ENCODE measurements around the gene BCO2.

BCO2 gene

GRCh38 chr11:112212710-112213109 lies 37.4 kb downstream of the BCO2 start:
- Mint-ChIP-seq H3K9me3 (no peaks in the 10 kb centered on the region), H3K27ac (no peak overlapping the region), H3K4me3 (no peak overlapping the region), H3K4me1 (no peaks in the 10 kb centered on the region), H3K27me3 (peaks cover 8% of the 10 kb centered on the region), H3K36me3 (no peaks in the 10 kb centered on the region)
- no peak for DNase-seq
- CTCF ChIA-PET, result interaction anchor here (1.0 kb wide), 1 partner anchor 67 kb away, joined by 3 read pairs; no protein-coding TSS in a partner anchor

- CTCF ChIA-PET, result interaction anchor here (17.0 kb wide), 1 partner anchor 70 kb away, joined by 302 read pairs; no protein-coding TSS in a partner anchor
- Mint-ChIP-seq H3K27ac (no peak overlapping the region), H3K27me3 (peaks cover 8% of the 10 kb centered on the region), H3K4me1 (no peaks in the 10 kb centered on the region), H3K9me3 (no peaks in the 10 kb centered on the region), H3K36me3 (no peaks in the 10 kb centered on the region), H3K4me3 (no peak overlapping the region)
- no peak for DNase-seq
Measured at GRCh38 chr11:112213753-112214152, 38.4 kb downstream of the BCO2 start.

- Mint-ChIP-seq H3K4me3 (no peak overlapping the region), H3K27ac (no peak overlapping the region)
Measured at GRCh38 chr11:112215621-112216020, 40.3 kb downstream of the BCO2 start.

GRCh38 chr11:112216561-112217105 lies 41.3 kb downstream of the BCO2 start:
- DNase-seq, result no peak
- no peak overlapping the region for H3K4me3 Mint-ChIP-seq
- H3K4me1 Mint-ChIP-seq, result peaks cover 6% of the 10 kb centered on the region
- H3K36me3 Mint-ChIP-seq, result no peaks in the 10 kb centered on the region
- no peak overlapping the region for H3K27ac Mint-ChIP-seq
- CTCF ChIA-PET, result interaction anchor here (17.0 kb wide), 1 partner anchor 67 kb away, joined by 302 read pairs; no protein-coding TSS in a partner anchor
- no peaks in the 10 kb centered on the region for H3K9me3 Mint-ChIP-seq
- peaks cover 4% of the 10 kb centered on the region for H3K27me3 Mint-ChIP-seq

More at GRCh38 chr11:112215621-112216020, 40.3 kb downstream of the BCO2 start:
- CTCF ChIA-PET, result interaction anchor here (17.0 kb wide), 1 partner anchor 68 kb away, joined by 302 read pairs; no protein-coding TSS in a partner anchor
- Mint-ChIP-seq H3K4me1 (peaks cover 4% of the 10 kb centered on the region), H3K9me3 (no peaks in the 10 kb centered on the region), H3K27me3 (peaks cover 4% of the 10 kb centered on the region), H3K36me3 (no peaks in the 10 kb centered on the region)
- DNase-seq, result no peak

- no peak overlapping the region for H3K27ac Mint-ChIP-seq
- H3K4me1 Mint-ChIP-seq, result peaks cover 6% of the 10 kb centered on the region
- no peaks in the 10 kb centered on the region for H3K9me3 Mint-ChIP-seq
- peaks cover 14% of the 10 kb centered on the region for H3K27me3 Mint-ChIP-seq
- DNase-seq, result peak; percentile 49
- CTCF ChIA-PET, result interaction anchor here (0.7 to 17.0 kb wide), 9 partner anchors 11 to 1070 kb away, joined by 3 to 302 read pairs (median 4); no protein-coding TSS in a partner anchor
- no peak overlapping the region for H3K4me3 Mint-ChIP-seq
- H3K36me3 Mint-ChIP-seq, result no peaks in the 10 kb centered on the region
Measured at GRCh38 chr11:112219476-112220232, 44.3 kb downstream of the BCO2 start.

- Mint-ChIP-seq H3K4me1 (peaks cover 15% of the 10 kb centered on the region), H3K9me3 (no peaks in the 10 kb centered on the region), H3K4me3 (no peak overlapping the region), H3K36me3 (no peaks in the 10 kb centered on the region), H3K27ac (no peak overlapping the region), H3K27me3 (peaks cover 10% of the 10 kb centered on the region)
- CTCF ChIA-PET, result interaction anchor here (0.8 to 17.0 kb wide), 5 partner anchors 11 to 334 kb away, joined by 3 to 302 read pairs (median 3); no protein-coding TSS in a partner anchor
- DNase-seq, result no peak
Measured at GRCh38 chr11:112221274-112221835, 46.0 kb downstream of the BCO2 start.

GRCh38 chr11:112222303-112222702 lies 47.0 kb downstream of the BCO2 start:
- no peak for DNase-seq
- Mint-ChIP-seq H3K4me3 (no peak overlapping the region), H3K36me3 (peaks cover 2% of the 10 kb centered on the region), H3K9me3 (no peaks in the 10 kb centered on the region), H3K27ac (no peak overlapping the region), H3K27me3 (peaks cover 10% of the 10 kb centered on the region), H3K4me1 (peaks cover 21% of the 10 kb centered on the region)
- CTCF ChIA-PET, result interaction anchor here (1.0 to 17.0 kb wide), 4 partner anchors 52 to 334 kb away, joined by 3 to 302 read pairs (median 4); no protein-coding TSS in a partner anchor

- Mint-ChIP-seq H3K9me3 (no peaks in the 10 kb centered on the region), H3K4me3 (no peak overlapping the region), H3K27me3 (peaks cover 10% of the 10 kb centered on the region), H3K27ac (no peak overlapping the region), H3K4me1 (peaks cover 28% of the 10 kb centered on the region), H3K36me3 (peaks cover 5% of the 10 kb centered on the region)
- CTCF ChIA-PET, result interaction anchor here (1.0 to 17.0 kb wide), 3 partner anchors 51 to 333 kb away, joined by 3 to 302 read pairs (median 3); no protein-coding TSS in a partner anchor
- DNase-seq, result no peak
Measured at GRCh38 chr11:112223121-112223520, 47.8 kb downstream of the BCO2 start.

- Mint-ChIP-seq H3K4me3 (no peak overlapping the region), H3K36me3 (peaks cover 11% of the 10 kb centered on the region), H3K27me3 (peaks cover 10% of the 10 kb centered on the region), H3K9me3 (no peaks in the 10 kb centered on the region), H3K27ac (no peak overlapping the region), H3K4me1 (peaks cover 35% of the 10 kb centered on the region)
- no peak for DNase-seq
- CTCF ChIA-PET, result interaction anchor here (17.0 kb wide), 1 partner anchor 60 kb away, joined by 302 read pairs; no protein-coding TSS in a partner anchor
Measured at GRCh38 chr11:112223754-112224532, 48.6 kb downstream of the BCO2 start.

GRCh38 chr11:112225753-112226061 lies 50.4 kb downstream of the BCO2 start:
- Mint-ChIP-seq H3K4me3 (peak overlapping the region; percentile 80), H3K36me3 (peaks cover 25% of the 10 kb centered on the region), H3K27ac (peak overlapping the region; percentile 97), H3K27me3 (peaks cover 10% of the 10 kb centered on the region), H3K4me1 (peaks cover 31% of the 10 kb centered on the region), H3K9me3 (no peaks in the 10 kb centered on the region)
- no peak for DNase-seq
- CTCF ChIA-PET, result interaction anchor here (1.3 to 17.0 kb wide), 3 partner anchors 48 to 78 kb away, joined by 3 to 302 read pairs (median 3); no protein-coding TSS in a partner anchor

GRCh38 chr11:112226062-112226830 lies 50.9 kb downstream of the BCO2 start, which contains the start of gene PTS:
Gene PTS (plus strand): TSS chr11:112226428. CDS start chr11:112226444, 16 bp downstream.
- H3K4me3 Mint-ChIP-seq, result peak within 1 kb of the TSS; percentile 80
- H3K9me3 Mint-ChIP-seq, result no peaks in the 10 kb centered on the region
- peaks cover 10% of the 10 kb centered on the region for H3K27me3 Mint-ChIP-seq
- H3K4me1 Mint-ChIP-seq, result peaks cover 31% of the 10 kb centered on the region
- CTCF ChIA-PET, result interaction anchor here (0.8 to 17.0 kb wide), 4 partner anchors 11 to 78 kb away, joined by 3 to 302 read pairs (median 3); no protein-coding TSS in a partner anchor
- H3K27ac Mint-ChIP-seq, result peak within 1 kb of the TSS; percentile 97
- peaks cover 28% of the 10 kb centered on the region for H3K36me3 Mint-ChIP-seq
- DNase-seq, result peak; percentile 87

- peaks cover 29% of the 10 kb centered on the region for H3K4me1 Mint-ChIP-seq
- no peak for DNase-seq
- no peaks in the 10 kb centered on the region for H3K9me3 Mint-ChIP-seq
- CTCF ChIA-PET, result interaction anchor here (0.8 to 17.0 kb wide), 4 partner anchors 10 to 77 kb away, joined by 3 to 302 read pairs (median 3); no protein-coding TSS in a partner anchor
- peaks cover 9% of the 10 kb centered on the region for H3K27me3 Mint-ChIP-seq
- peaks cover 31% of the 10 kb centered on the region for H3K36me3 Mint-ChIP-seq
- H3K27ac Mint-ChIP-seq, result peak overlapping the region; percentile 97
- peak overlapping the region; percentile 80 for H3K4me3 Mint-ChIP-seq
Measured at GRCh38 chr11:112226831-112227401, 51.6 kb downstream of the BCO2 start.

Measured in activated naive CD4-positive, alpha-beta T cell treated with anti-CD3 and anti-CD28 coated beads, Interleukin-2, amount 10 ng/mL, durations not matched to agents 7 days and 5 days (primary cell).